Measurements from ENCODE around the gene ISCU.

Gene ISCU

GRCh38 chr12:108562348-108563135, at the start of gene ISCU:
Gene ISCU (plus strand): TSS chr12:108562596. CDS start chr12:108562623, 27 bp downstream.
- DNase-seq (ENCODE audit: low read depth): peak; percentile 74

GRCh38 chr12:108514468-108514972, 47.9 kb upstream of the ISCU start:
- no peak for DNase-seq (ENCODE audit: low read depth)

GRCh38 chr12:108514973-108515814, 47.2 kb upstream of the ISCU start, which contains the start of gene FICD:
Gene FICD (plus strand): TSS chr12:108515277. CDS start chr12:108516973, 1,696 bp downstream.
- DNase-seq (ENCODE audit: low read depth): peak; percentile 86

GRCh38 chr12:108515916-108516315, 46.5 kb upstream of the ISCU start:
- DNase-seq (ENCODE audit: low read depth): no peak

- no peak for DNase-seq (ENCODE audit: low read depth)
Measured at GRCh38 chr12:108516511-108517275, 45.7 kb upstream of the ISCU start.

- no peak for DNase-seq (ENCODE audit: low read depth)
Measured at GRCh38 chr12:108517288-108518100, 44.9 kb upstream of the ISCU start.

- no peak for DNase-seq (ENCODE audit: low read depth)
Measured at GRCh38 chr12:108518101-108518715, 44.2 kb upstream of the ISCU start.

GRCh38 chr12:108518716-108519496, 43.5 kb upstream of the ISCU start:
- no peak for DNase-seq (ENCODE audit: low read depth)

- no peak for DNase-seq (ENCODE audit: low read depth)
Measured at GRCh38 chr12:108519558-108519957, 42.8 kb upstream of the ISCU start.

- DNase-seq (ENCODE audit: low read depth): no peak
Measured at GRCh38 chr12:108523365-108523764, 39.0 kb upstream of the ISCU start.

GRCh38 chr12:108525681-108526080, 36.7 kb upstream of the ISCU start:
- DNase-seq (ENCODE audit: low read depth): no peak

- peak; percentile 50 for DNase-seq (ENCODE audit: low read depth)
Measured at GRCh38 chr12:108526482-108527165, 35.8 kb upstream of the ISCU start.

- DNase-seq (ENCODE audit: low read depth): no peak
Measured at GRCh38 chr12:108527166-108527496, 35.3 kb upstream of the ISCU start.

- no peak for DNase-seq (ENCODE audit: low read depth)
Measured at GRCh38 chr12:108530161-108530560, 32.2 kb upstream of the ISCU start.

- no peak for DNase-seq (ENCODE audit: low read depth)
Measured at GRCh38 chr12:108531929-108532848, 30.2 kb upstream of the ISCU start.

GRCh38 chr12:108538146-108538545, 24.2 kb upstream of the ISCU start:
- DNase-seq (ENCODE audit: low read depth): no peak

GRCh38 chr12:108538616-108539195, 23.7 kb upstream of the ISCU start:
- no peak for DNase-seq (ENCODE audit: low read depth)

GRCh38 chr12:108542320-108542719, 20.1 kb upstream of the ISCU start:
- no peak for DNase-seq (ENCODE audit: low read depth)

All from GM04503 (cell line).